GM04503 (cell line): Measurements from ENCODE around the gene STXBP5.

Experiments
- DNase-seq: peaks from one replicate; pipeline ENCODE4 v3.0.0-alpha.2; 2012; ENCODE audit warnings: low read depth

Gene STXBP5

GRCh38 chr6:147211349-147211748 is 7.1 kb downstream of the STXBP5 start:
- no peak for DNase-seq

GRCh38 chr6:147211831-147212230 is 7.6 kb downstream of the STXBP5 start:
- no peak for DNase-seq

- DNase-seq, result no peak
These were observed 8.4 kb downstream of the STXBP5 start for GRCh38 chr6:147212622-147213021.

- no peak for DNase-seq
These were observed 9.6 kb downstream of the STXBP5 start for GRCh38 chr6:147213772-147214171.

GRCh38 chr6:147214248-147215227 is 10.3 kb downstream of the STXBP5 start:
- DNase-seq, result no peak

GRCh38 chr6:147216915-147217314 is 12.7 kb downstream of the STXBP5 start:
- no peak for DNase-seq

GRCh38 chr6:147217840-147218404 is 13.7 kb downstream of the STXBP5 start:
- no peak for DNase-seq

- DNase-seq, result no peak
These were observed 14.6 kb downstream of the STXBP5 start for GRCh38 chr6:147218797-147219196.

GRCh38 chr6:147219463-147219862 is 15.2 kb downstream of the STXBP5 start:
- DNase-seq, result no peak

GRCh38 chr6:147220345-147220744 is 16.1 kb downstream of the STXBP5 start:
- no peak for DNase-seq

GRCh38 chr6:147221739-147222138 is 17.5 kb downstream of the STXBP5 start:
- no peak for DNase-seq

- DNase-seq, result no peak
These were observed 18.1 kb downstream of the STXBP5 start for GRCh38 chr6:147222160-147222838.

GRCh38 chr6:147223736-147224135 is 19.5 kb downstream of the STXBP5 start:
- DNase-seq, result no peak

GRCh38 chr6:147226163-147226724 is 22.0 kb downstream of the STXBP5 start:
- DNase-seq, result no peak

- no peak for DNase-seq
These were observed 22.7 kb downstream of the STXBP5 start for GRCh38 chr6:147226877-147227276.

- no peak for DNase-seq
These were observed 23.6 kb downstream of the STXBP5 start for GRCh38 chr6:147227770-147228320.

GRCh38 chr6:147231589-147231988 is 27.4 kb downstream of the STXBP5 start:
- no peak for DNase-seq

- DNase-seq, result no peak
These were observed 30.5 kb downstream of the STXBP5 start for GRCh38 chr6:147234685-147235084.

GRCh38 chr6:147238164-147238563 is 33.9 kb downstream of the STXBP5 start:
- no peak for DNase-seq

- no peak for DNase-seq
These were observed 34.7 kb downstream of the STXBP5 start for GRCh38 chr6:147238906-147239305.

- no peak for DNase-seq
These were observed 40.6 kb downstream of the STXBP5 start for GRCh38 chr6:147244832-147245231.

- no peak for DNase-seq
These were observed 41.5 kb downstream of the STXBP5 start for GRCh38 chr6:147245693-147246092.
